Parathyroid adenoma (tissue), 2 donors: ENCODE results near the gene DMXL1.
A peak's percentile ranks its signal among the peaks of the same experiment; 100 is the strongest.

Source experiments
- H2AFZ ChIP-seq: fragments of 300-600 bp; sonication (generic); one replicate; pipeline ENCODE4 v1.7.0; 2017; ENCODE audit warnings: antibody characterized with exemption, mild to moderate bottlenecking
- H3K27ac ChIP-seq: fragments of 300-600 bp; sonication (generic); one replicate; pipeline ENCODE4 v1.7.0; 2017
- H3K27me3 ChIP-seq: fragments of 300-600 bp; sonication (generic); one replicate; pipeline ENCODE4 v1.7.0; 2017; ENCODE audit warnings: low read length; ENCODE audit not compliant: control insufficient read depth, insufficient read depth
- H3K36me3 ChIP-seq: fragments of 300-600 bp; sonication (generic); one replicate; pipeline ENCODE4 v1.7.0; 2017; ENCODE audit warnings: low read length; ENCODE audit not compliant: control insufficient read depth, insufficient read depth
- H3K4me1 ChIP-seq: fragments of 300-600 bp; sonication (generic); one replicate; pipeline ENCODE4 v1.7.0; 2017; ENCODE audit warnings: control low read depth
- H3K4me2 ChIP-seq: fragments of 300-600 bp; sonication (generic); one replicate; pipeline ENCODE4 v1.7.0; 2017; ENCODE audit warnings: low read length
- H3K4me3 ChIP-seq: fragments of 300-600 bp; sonication (generic); one replicate; pipeline ENCODE4 v1.7.0; 2017; ENCODE audit warnings: low read depth, low read length
- H3K79me2 ChIP-seq: fragments of 300-600 bp; sonication (generic); one replicate; pipeline ENCODE4 v1.7.0; 2017; ENCODE audit warnings: control low read depth
- H3K9ac ChIP-seq: fragments of 300-600 bp; sonication (generic); one replicate; pipeline ENCODE4 v1.7.0; 2017; ENCODE audit warnings: mild to moderate bottlenecking
- H3K9me3 ChIP-seq: fragments of 300-600 bp; sonication (generic); one replicate; pipeline ENCODE4 v1.7.0; 2017; ENCODE audit warnings: low read length; ENCODE audit not compliant: control insufficient read depth
- TF ChIP-seq, protein P1 (sequence below): fragments of 300-600 bp; sonication (generic); IDR thresholded peaks from one replicate; pipeline ENCODE4 v1.7.0; 2017; ENCODE audit warnings: antibody characterized with exemption, mild to moderate bottlenecking
- donor health status: primary hyperparathyroidism.

Gene DMXL1

GRCh38 chr5:119207105-119207504 is 136.2 kb downstream of the DMXL1 start:
- Histone ChIP-seq H3K27me3 (no peaks in the 10 kb centered on the region), H2AFZ (no peak overlapping the region), H3K79me2 (no peaks in the 10 kb centered on the region), H3K9me3 (no peaks in the 10 kb centered on the region), H3K4me2 (no peak overlapping the region), H3K4me3 (no peak overlapping the region), H3K36me3 (no peaks in the 10 kb centered on the region), H3K27ac (no peak overlapping the region), H3K4me1 (no peaks in the 10 kb centered on the region), H3K9ac (no peak overlapping the region)
- TF ChIP-seq, protein P1, sequence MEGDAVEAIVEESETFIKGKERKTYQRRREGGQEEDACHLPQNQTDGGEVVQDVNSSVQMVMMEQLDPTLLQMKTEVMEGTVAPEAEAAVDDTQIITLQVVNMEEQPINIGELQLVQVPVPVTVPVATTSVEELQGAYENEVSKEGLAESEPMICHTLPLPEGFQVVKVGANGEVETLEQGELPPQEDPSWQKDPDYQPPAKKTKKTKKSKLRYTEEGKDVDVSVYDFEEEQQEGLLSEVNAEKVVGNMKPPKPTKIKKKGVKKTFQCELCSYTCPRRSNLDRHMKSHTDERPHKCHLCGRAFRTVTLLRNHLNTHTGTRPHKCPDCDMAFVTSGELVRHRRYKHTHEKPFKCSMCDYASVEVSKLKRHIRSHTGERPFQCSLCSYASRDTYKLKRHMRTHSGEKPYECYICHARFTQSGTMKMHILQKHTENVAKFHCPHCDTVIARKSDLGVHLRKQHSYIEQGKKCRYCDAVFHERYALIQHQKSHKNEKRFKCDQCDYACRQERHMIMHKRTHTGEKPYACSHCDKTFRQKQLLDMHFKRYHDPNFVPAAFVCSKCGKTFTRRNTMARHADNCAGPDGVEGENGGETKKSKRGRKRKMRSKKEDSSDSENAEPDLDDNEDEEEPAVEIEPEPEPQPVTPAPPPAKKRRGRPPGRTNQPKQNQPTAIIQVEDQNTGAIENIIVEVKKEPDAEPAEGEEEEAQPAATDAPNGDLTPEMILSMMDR, result no peak

GRCh38 chr5:119212026-119212425 is 141.1 kb downstream of the DMXL1 start:
- TF ChIP-seq, protein P1, result no peak
- Histone ChIP-seq H3K4me2 (no peak overlapping the region), H3K9me3 (no peaks in the 10 kb centered on the region), H3K9ac (no peak overlapping the region), H3K79me2 (no peaks in the 10 kb centered on the region), H3K27me3 (no peaks in the 10 kb centered on the region), H3K27ac (no peak overlapping the region), H3K4me3 (no peak overlapping the region), H2AFZ (no peak overlapping the region), H3K36me3 (no peaks in the 10 kb centered on the region), H3K4me1 (peaks cover 6% of the 10 kb centered on the region)

GRCh38 chr5:119212676-119213075 is 141.8 kb downstream of the DMXL1 start:
- Histone ChIP-seq H3K36me3 (no peaks in the 10 kb centered on the region), H3K27ac (no peak overlapping the region), H3K9ac (no peak overlapping the region), H2AFZ (no peak overlapping the region), H3K4me3 (no peak overlapping the region), H3K9me3 (no peaks in the 10 kb centered on the region), H3K79me2 (no peaks in the 10 kb centered on the region), H3K4me1 (peaks cover 6% of the 10 kb centered on the region), H3K27me3 (no peaks in the 10 kb centered on the region), H3K4me2 (peak overlapping the region; percentile 19)
- TF ChIP-seq, protein P1, result no peak

GRCh38 chr5:119217183-119217582 is 146.3 kb downstream of the DMXL1 start:
- H3K9ac ChIP-seq, result no peak overlapping the region
- no peak overlapping the region for H3K27ac ChIP-seq
- H3K79me2 ChIP-seq, result no peaks in the 10 kb centered on the region
- TF ChIP-seq, protein P1, result no peak
- H3K4me1 ChIP-seq, result peaks cover 6% of the 10 kb centered on the region
- H3K4me2 ChIP-seq, result no peak overlapping the region
- no peak overlapping the region for H3K4me3 ChIP-seq
- no peaks in the 10 kb centered on the region for H3K36me3 ChIP-seq
- H3K9me3 ChIP-seq, result no peaks in the 10 kb centered on the region
- H3K27me3 ChIP-seq, result no peaks in the 10 kb centered on the region
- H2AFZ ChIP-seq, result no peak overlapping the region
